Measurements from ENCODE around the gene POLE. TPM values are rescaled to one million over a fixed set of nuclear protein-coding genes. Genes with fewer than 3 reads are reported as not detected.

The POLE gene
- polyA plus RNA-seq, 1 of the 3 experiments (the other 2 are of a cell fraction): 20.1 TPM

- H3K27me3 ChIP-seq (ENCODE audit: insufficient read depth): no peaks in the 10 kb centered on the region
- no peak overlapping the region for H3K4me3 ChIP-seq (ENCODE audit: low read depth in 2 of 2, low read length in 1 of 2)
- no peaks in the 10 kb centered on the region for H3K9me3 ChIP-seq
- WGBS (ENCODE audit: low lambda C conversion rate): 84% methylated on average over 5 of the region's 5 CpGs
- H3K4me1 ChIP-seq (ENCODE audit: control insufficient read depth in 1 of 2, insufficient read depth in 2 of 2, low read depth in 1 of 2, low read length in 1 of 2): no peaks in the 10 kb centered on the region
- no peaks in the 10 kb centered on the region for H3F3A ChIP-seq (replicated peaks; ENCODE audit: insufficient read depth)
- no peak overlapping the region for H2AFZ ChIP-seq (ENCODE audit: low read depth)
- no peak overlapping the region for H3K4me2 ChIP-seq
- no peaks in the 10 kb centered on the region for H4K20me1 ChIP-seq (ENCODE audit: insufficient read depth)
- TF ChIP-seq EZH2phosphoT487 (IDR thresholded peaks at IDR 0.05; ENCODE audit: borderline replicate concordance, low read depth) (no peak), FOXM1 (IDR thresholded peaks at IDR 0.05; ENCODE audit: low read depth) (no peak)
- CTCF ChIA-PET: interaction anchor here (1.0 to 1.5 kb wide), 3 partner anchors 23 to 48 kb away, joined by 3 to 6 read pairs (median 3); no protein-coding TSS in a partner anchor
- no peak for DNase-seq
- no peak overlapping the region for H3K27ac ChIP-seq (ENCODE audit: low read depth in 2 of 2, low read length in 1 of 2)
- no peak overlapping the region for H3K9ac ChIP-seq
- H3K79me2 ChIP-seq (ENCODE audit: insufficient read depth): no peaks in the 10 kb centered on the region
- POLR2A ChIA-PET: no interaction called here
- no peaks in the 10 kb centered on the region for H3K9me2 ChIP-seq
- H3K36me3 ChIP-seq (replicated peaks in 1 of 2; ENCODE audit: control insufficient read depth in 1 of 2, insufficient read depth in 2 of 2, low read length in 1 of 2): peaks cover 21 to 76% of the 10 kb centered on the region in 2 experiments
Measured at GRCh38 chr12:132661972-132662371, 25.2 kb downstream of the POLE start.

GRCh38 chr12:132660996-132661395 is 26.1 kb downstream of the POLE start:
- Histone ChIP-seq H3K27me3 (ENCODE audit: insufficient read depth) (no peaks in the 10 kb centered on the region), H3K9me2 (no peaks in the 10 kb centered on the region), H3K79me2 (ENCODE audit: insufficient read depth) (no peaks in the 10 kb centered on the region), H3K9ac (no peak overlapping the region), H3K9me3 (no peaks in the 10 kb centered on the region), H4K20me1 (ENCODE audit: insufficient read depth) (no peaks in the 10 kb centered on the region), H3K4me2 (no peak overlapping the region), H2AFZ (ENCODE audit: low read depth) (no peak overlapping the region), H3K36me3 (replicated peaks in 1 of 2; ENCODE audit: control insufficient read depth in 1 of 2, insufficient read depth in 2 of 2, low read length in 1 of 2) (peaks cover 22 to 77% of the 10 kb centered on the region in 2 experiments), H3K27ac (ENCODE audit: low read depth in 2 of 2, low read length in 1 of 2) (no peak overlapping the region), H3F3A (replicated peaks; ENCODE audit: insufficient read depth) (no peaks in the 10 kb centered on the region), H3K4me1 (ENCODE audit: control insufficient read depth in 1 of 2, insufficient read depth in 2 of 2, low read depth in 1 of 2, low read length in 1 of 2) (no peaks in the 10 kb centered on the region), H3K4me3 (ENCODE audit: low read depth in 2 of 2, low read length in 1 of 2) (no peak overlapping the region)
- ChIA-PET CTCF (interaction anchor here (0.9 to 1.5 kb wide), 3 partner anchors 22 to 47 kb away, joined by 3 to 6 read pairs (median 3); no protein-coding TSS in a partner anchor), POLR2A (no interaction called here)
- TF ChIP-seq RXRA (IDR thresholded peaks at IDR 0.05; ENCODE audit: borderline replicate concordance, low read depth) (no peak), POLR2AphosphoS5 (IDR thresholded peaks at IDR 0.05; ENCODE audit: low read depth, low read length) (no peak), SIN3A (IDR thresholded peaks at IDR 0.05; ENCODE audit: borderline replicate concordance, low read depth, low read length) (no peak)
- WGBS (ENCODE audit: low lambda C conversion rate): 94% methylated on average over 11 of the region's 11 CpGs
- DNase-seq: no peak

- no peaks in the 10 kb centered on the region for H3F3A ChIP-seq (replicated peaks; ENCODE audit: insufficient read depth)
- ChIA-PET POLR2A (no interaction called here), CTCF (interaction anchor here (0.9 to 1.8 kb wide), 2 partner anchors 24 to 45 kb away, joined by 3 to 5 read pairs; no protein-coding TSS in a partner anchor)
- H3K27me3 ChIP-seq (ENCODE audit: insufficient read depth): no peaks in the 10 kb centered on the region
- no peaks in the 10 kb centered on the region for H3K9me3 ChIP-seq
- 84% methylated on average over 5 of the region's 5 CpGs for WGBS (ENCODE audit: low lambda C conversion rate)
- no peaks in the 10 kb centered on the region for H3K79me2 ChIP-seq (ENCODE audit: insufficient read depth)
- H2AFZ ChIP-seq (ENCODE audit: low read depth): no peak overlapping the region
- no peak overlapping the region for H3K27ac ChIP-seq (ENCODE audit: low read depth in 2 of 2, low read length in 1 of 2)
- H3K4me2 ChIP-seq: no peak overlapping the region
- no peak overlapping the region for H3K9ac ChIP-seq
- TF ChIP-seq ELF1 (IDR thresholded peaks at IDR 0.05) (no peak), GABPA (IDR thresholded peaks at IDR 0.05; ENCODE audit: low read depth) (no peak), FOXM1 (IDR thresholded peaks at IDR 0.05; ENCODE audit: low read depth) (no peak), GATA2 (CRISPR knock-in tag; IDR thresholded peaks at IDR 0.05) (no peak), TCF12 (IDR thresholded peaks at IDR 0.05) (no peak), TAF1 (IDR thresholded peaks at IDR 0.05; ENCODE audit: borderline replicate concordance, low read depth, low read length) (no peak), RCOR1 (IDR thresholded peaks at IDR 0.05; ENCODE audit: low read length) (no peak), POLR2AphosphoS5 (IDR thresholded peaks at IDR 0.05; ENCODE audit: low read depth, low read length) (no peak), JUND (IDR thresholded peaks at IDR 0.05) (no peak), PBX3 (IDR thresholded peaks at IDR 0.05) (no peak), MEF2A (IDR thresholded peaks at IDR 0.05; ENCODE audit: borderline replicate concordance, low read depth) (no peak), EZH2phosphoT487 (IDR thresholded peaks at IDR 0.05; ENCODE audit: borderline replicate concordance, low read depth) (no peak)
- no peaks in the 10 kb centered on the region for H3K9me2 ChIP-seq
- DNase-seq: no peak
- H3K36me3 ChIP-seq (replicated peaks in 1 of 2; ENCODE audit: control insufficient read depth in 1 of 2, insufficient read depth in 2 of 2, low read length in 1 of 2): peaks cover 14 to 78% of the 10 kb centered on the region in 2 experiments
- no peaks in the 10 kb centered on the region for H3K4me1 ChIP-seq (ENCODE audit: control insufficient read depth in 1 of 2, insufficient read depth in 2 of 2, low read depth in 1 of 2, low read length in 1 of 2)
- H4K20me1 ChIP-seq (ENCODE audit: insufficient read depth): no peaks in the 10 kb centered on the region
- no peak overlapping the region for H3K4me3 ChIP-seq (ENCODE audit: low read depth in 2 of 2, low read length in 1 of 2)
Measured at GRCh38 chr12:132660052-132660451, 27.1 kb downstream of the POLE start.

All from SK-N-SH (cell line).